Measurements from ENCODE around the gene ATP11A.

The ATP11A gene

GRCh38 chr13:112897956-112898620 lies 208.2 kb downstream of the ATP11A start:
- peak; percentile 2 for DNase-seq

- peak; percentile 2 for DNase-seq
Observed at GRCh38 chr13:112898621-112899280, 208.9 kb downstream of the ATP11A start.

GRCh38 chr13:112899281-112900225 lies 209.7 kb downstream of the ATP11A start:
- DNase-seq: peak; percentile 2

- DNase-seq: peak; percentile 2
Observed at GRCh38 chr13:112900226-112900600, 210.4 kb downstream of the ATP11A start.

GRCh38 chr13:112900691-112901091 lies 210.9 kb downstream of the ATP11A start:
- DNase-seq: no peak

GRCh38 chr13:112902101-112902651 lies 212.3 kb downstream of the ATP11A start:
- DNase-seq: no peak

GRCh38 chr13:112902669-112903068 lies 212.8 kb downstream of the ATP11A start:
- DNase-seq: no peak

GRCh38 chr13:112903071-112903577 lies 213.3 kb downstream of the ATP11A start:
- peak; percentile 1 for DNase-seq

GRCh38 chr13:112903606-112904195 lies 213.9 kb downstream of the ATP11A start:
- peak; percentile 2 for DNase-seq

- no peak for DNase-seq
Observed at GRCh38 chr13:112904436-112904960, 214.7 kb downstream of the ATP11A start.

- no peak for DNase-seq
Observed at GRCh38 chr13:112905086-112905485, 215.2 kb downstream of the ATP11A start.

GRCh38 chr13:112905619-112905989 lies 215.8 kb downstream of the ATP11A start:
- DNase-seq: no peak

GRCh38 chr13:112905990-112906641 lies 216.3 kb downstream of the ATP11A start:
- peak; percentile 1 for DNase-seq

- no peak for DNase-seq
Observed at GRCh38 chr13:112907286-112907685, 217.4 kb downstream of the ATP11A start.

GRCh38 chr13:112907871-112908331 lies 218.1 kb downstream of the ATP11A start:
- DNase-seq: no peak

GRCh38 chr13:112908342-112908741 lies 218.5 kb downstream of the ATP11A start:
- DNase-seq: no peak

- no peak for DNase-seq
Observed at GRCh38 chr13:112910016-112910415, 220.2 kb downstream of the ATP11A start.

- peak; percentile 2 for DNase-seq
Observed at GRCh38 chr13:112910616-112911280, 220.9 kb downstream of the ATP11A start.

GRCh38 chr13:112911285-112911701 lies 221.5 kb downstream of the ATP11A start:
- peak; percentile 2 for DNase-seq

GRCh38 chr13:112911883-112912282 lies 222.0 kb downstream of the ATP11A start:
- DNase-seq: peak; percentile 1

Data from activated gamma-delta T cell treated with Interleukin-2 at 50 U/mL for 16 hours (primary cell).